Measurements from ENCODE around the gene TBL1X. TPM values are rescaled to one million over a fixed set of nuclear protein-coding genes. Genes with fewer than 3 reads are reported as not detected.

Gene TBL1X
- total RNA-seq, 2 donors from 2014 or later, result 12.3 to 14.0 TPM

DNA sequence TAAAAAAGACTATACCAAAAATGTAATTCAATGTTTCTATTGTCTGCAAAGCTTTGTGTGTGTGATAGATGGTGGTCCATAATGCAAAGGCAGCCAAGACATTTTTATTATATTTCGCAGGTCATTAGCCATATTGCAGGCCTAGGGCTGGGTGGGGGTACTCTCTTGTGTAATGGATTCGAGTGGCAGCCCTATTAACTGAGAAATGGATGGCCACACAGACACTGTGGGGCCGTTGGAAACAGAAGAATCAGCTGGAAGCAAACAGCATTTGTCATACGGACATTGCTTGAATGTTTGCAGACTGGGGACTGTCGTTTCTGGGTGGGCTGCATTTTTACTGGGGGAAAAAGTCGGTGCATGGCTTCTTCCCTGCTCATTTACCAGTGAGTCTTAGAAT, 199.4 kb downstream of the TBL1X start:
- no peaks in the 10 kb centered on the region for H3K4me1 ChIP-seq
- H3K27me3 ChIP-seq, result no peaks in the 10 kb centered on the region
- H3K27ac ChIP-seq, result no peak overlapping the region
- H3K4me3 ChIP-seq, result no peak overlapping the region
- TF ChIP-seq, protein P1, sequence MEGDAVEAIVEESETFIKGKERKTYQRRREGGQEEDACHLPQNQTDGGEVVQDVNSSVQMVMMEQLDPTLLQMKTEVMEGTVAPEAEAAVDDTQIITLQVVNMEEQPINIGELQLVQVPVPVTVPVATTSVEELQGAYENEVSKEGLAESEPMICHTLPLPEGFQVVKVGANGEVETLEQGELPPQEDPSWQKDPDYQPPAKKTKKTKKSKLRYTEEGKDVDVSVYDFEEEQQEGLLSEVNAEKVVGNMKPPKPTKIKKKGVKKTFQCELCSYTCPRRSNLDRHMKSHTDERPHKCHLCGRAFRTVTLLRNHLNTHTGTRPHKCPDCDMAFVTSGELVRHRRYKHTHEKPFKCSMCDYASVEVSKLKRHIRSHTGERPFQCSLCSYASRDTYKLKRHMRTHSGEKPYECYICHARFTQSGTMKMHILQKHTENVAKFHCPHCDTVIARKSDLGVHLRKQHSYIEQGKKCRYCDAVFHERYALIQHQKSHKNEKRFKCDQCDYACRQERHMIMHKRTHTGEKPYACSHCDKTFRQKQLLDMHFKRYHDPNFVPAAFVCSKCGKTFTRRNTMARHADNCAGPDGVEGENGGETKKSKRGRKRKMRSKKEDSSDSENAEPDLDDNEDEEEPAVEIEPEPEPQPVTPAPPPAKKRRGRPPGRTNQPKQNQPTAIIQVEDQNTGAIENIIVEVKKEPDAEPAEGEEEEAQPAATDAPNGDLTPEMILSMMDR (IDR thresholded peaks at IDR 0.05), result no peak
- no peaks in the 10 kb centered on the region for H3K9me3 ChIP-seq
- H3K36me3 ChIP-seq, result no peaks in the 10 kb centered on the region
- DNase-seq (ENCODE audit: low spot score), result no peak

DNA sequence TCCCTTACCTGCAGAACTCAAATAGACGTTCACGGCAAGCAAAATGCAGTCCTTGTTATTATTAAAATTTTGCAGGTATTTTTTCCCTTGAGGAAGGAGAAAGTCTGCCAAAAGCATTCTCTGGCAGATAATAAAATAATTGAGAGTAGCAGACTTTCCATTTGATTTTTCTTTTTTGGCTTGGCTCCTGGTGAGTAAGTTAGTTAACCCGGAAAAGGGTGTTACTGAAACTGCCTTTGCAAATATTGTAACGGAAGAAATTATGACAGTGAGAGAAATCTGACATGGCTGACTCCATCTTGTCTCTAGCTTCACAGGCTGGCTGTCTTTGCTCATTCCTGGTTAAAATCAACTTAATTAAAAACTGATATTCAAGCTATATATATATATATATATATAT, 200.3 kb downstream of the TBL1X start:
- TF ChIP-seq, protein P1 (IDR thresholded peaks at IDR 0.05), result no peak
- no peaks in the 10 kb centered on the region for H3K4me1 ChIP-seq
- DNase-seq (ENCODE audit: low spot score), result no peak
- H3K27me3 ChIP-seq, result no peaks in the 10 kb centered on the region
- H3K4me3 ChIP-seq, result no peak overlapping the region
- H3K36me3 ChIP-seq, result no peaks in the 10 kb centered on the region
- H3K27ac ChIP-seq, result no peak overlapping the region
- H3K9me3 ChIP-seq, result no peaks in the 10 kb centered on the region

DNA sequence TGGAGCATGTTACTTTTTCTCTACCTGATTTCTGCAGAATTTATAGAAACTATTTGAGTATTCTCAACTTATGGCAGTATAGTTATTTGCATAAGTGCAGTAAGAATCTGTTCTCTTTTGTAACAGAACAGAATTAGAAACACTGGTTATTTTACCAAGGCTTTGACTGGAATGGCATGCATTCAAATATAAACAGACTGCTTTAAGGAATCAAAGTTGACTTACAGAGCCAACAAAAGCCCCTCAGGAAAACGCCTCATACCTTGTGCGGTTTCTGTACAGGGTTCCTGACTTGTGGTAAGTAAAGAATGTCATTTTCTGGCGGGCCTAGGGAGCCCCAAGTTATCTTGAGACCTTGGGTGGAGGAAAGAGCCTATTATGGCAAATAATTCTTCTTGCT, 203.7 kb downstream of the TBL1X start:
- DNase-seq (ENCODE audit: low spot score), result no peak
- Histone ChIP-seq H3K27ac (no peak overlapping the region), H3K4me1 (no peaks in the 10 kb centered on the region), H3K27me3 (no peaks in the 10 kb centered on the region), H3K36me3 (no peaks in the 10 kb centered on the region), H3K4me3 (no peak overlapping the region), H3K9me3 (no peaks in the 10 kb centered on the region)
- TF ChIP-seq, protein P1 (IDR thresholded peaks at IDR 0.05), result no peak

DNA sequence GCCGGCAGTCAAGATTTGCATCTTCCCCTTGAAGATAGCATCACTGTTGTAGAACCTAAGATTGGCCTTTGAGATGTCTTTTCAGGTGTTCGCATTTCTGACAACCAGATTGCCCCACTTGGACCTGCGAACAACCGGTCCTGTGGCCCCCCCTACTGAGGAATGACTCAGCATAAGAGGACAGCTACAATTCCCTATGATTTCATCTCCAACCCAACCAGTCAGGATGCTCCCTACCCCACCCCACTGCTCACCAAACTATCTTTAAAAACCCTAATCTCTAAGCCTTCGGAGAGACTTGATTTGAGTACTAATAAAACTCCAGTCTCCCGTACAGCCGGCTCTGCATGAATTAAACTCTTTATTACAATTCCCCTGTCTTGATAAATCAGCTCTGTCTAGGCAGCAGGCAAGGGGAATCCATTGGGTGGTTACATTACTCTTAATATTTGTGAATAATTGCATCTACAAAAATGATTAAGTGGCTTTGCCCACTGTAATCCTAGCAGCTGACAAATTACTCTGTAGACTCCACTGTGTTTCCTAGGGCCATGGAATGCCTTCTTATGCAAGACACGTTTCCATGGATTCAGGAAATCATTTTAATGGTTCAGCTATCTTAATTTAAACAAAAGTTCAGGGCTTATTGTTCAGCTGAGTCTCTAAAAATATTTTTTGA, 205.4 kb downstream of the TBL1X start:
- Histone ChIP-seq H3K36me3 (no peaks in the 10 kb centered on the region), H3K4me3 (no peak overlapping the region), H3K9me3 (no peaks in the 10 kb centered on the region), H3K27ac (no peak overlapping the region), H3K4me1 (no peaks in the 10 kb centered on the region), H3K27me3 (no peaks in the 10 kb centered on the region)
- TF ChIP-seq, protein P1 (IDR thresholded peaks at IDR 0.05), result no peak
- DNase-seq (ENCODE audit: low spot score), result no peak

DNA sequence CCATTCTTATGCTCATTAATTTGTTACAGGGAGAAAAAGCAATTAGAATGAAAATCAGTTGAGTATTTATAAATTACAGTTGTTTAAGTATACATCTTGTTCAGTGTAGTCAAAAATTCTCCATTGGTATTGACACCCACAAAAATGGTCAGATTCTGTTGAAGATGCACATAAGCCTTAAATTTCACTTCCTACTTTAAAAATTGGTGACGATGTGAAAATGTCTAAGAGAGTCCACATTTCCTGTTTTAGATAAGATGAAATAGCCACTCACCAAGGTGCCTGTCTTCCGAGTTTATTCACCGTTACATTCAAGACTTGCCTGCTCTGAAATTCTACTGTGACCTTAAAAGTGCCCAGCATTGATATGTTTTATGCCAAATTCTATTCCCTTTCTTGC, 207.1 kb downstream of the TBL1X start:
- Histone ChIP-seq H3K27ac (no peak overlapping the region), H3K9me3 (no peaks in the 10 kb centered on the region), H3K4me1 (no peaks in the 10 kb centered on the region), H3K36me3 (no peaks in the 10 kb centered on the region), H3K4me3 (no peak overlapping the region), H3K27me3 (no peaks in the 10 kb centered on the region)
- TF ChIP-seq, protein P1 (IDR thresholded peaks at IDR 0.05), result no peak
- no peak for DNase-seq (ENCODE audit: low spot score)

DNA sequence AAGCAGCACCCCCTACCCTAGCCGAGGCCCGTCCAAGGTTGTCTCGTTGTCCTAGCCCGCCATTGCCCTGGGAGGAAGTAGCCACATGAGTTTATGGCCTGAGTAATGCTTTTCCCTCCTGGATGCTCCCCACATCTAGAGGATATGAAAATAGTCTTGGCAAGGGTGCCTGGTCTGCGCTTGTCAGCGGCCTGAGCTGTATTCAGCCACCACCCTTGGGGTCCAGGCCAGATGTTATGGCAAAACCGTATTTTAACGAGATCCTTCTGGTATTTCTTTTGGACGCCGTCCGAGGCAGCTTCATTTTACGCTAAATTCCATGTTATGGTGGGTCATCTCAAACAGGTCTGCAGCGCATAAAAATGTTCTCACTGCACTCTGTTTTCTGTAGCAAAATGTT, 211.4 kb downstream of the TBL1X start:
- H3K4me1 ChIP-seq, result no peaks in the 10 kb centered on the region
- no peaks in the 10 kb centered on the region for H3K36me3 ChIP-seq
- no peaks in the 10 kb centered on the region for H3K9me3 ChIP-seq
- TF ChIP-seq, protein P1 (IDR thresholded peaks at IDR 0.05), result no peak
- no peaks in the 10 kb centered on the region for H3K27me3 ChIP-seq
- no peak overlapping the region for H3K27ac ChIP-seq
- no peak overlapping the region for H3K4me3 ChIP-seq
- no peak for DNase-seq (ENCODE audit: low spot score)

Data from right atrium auricular region (tissue), 2 donors.